Muscle layer of colon (tissue), 2 donors: Measurements from ENCODE around the gene FILIP1L.

Experiments used
- H3K27ac ChIP-seq: one replicate; pipeline ENCODE4 v1.7.0; 2013; ENCODE audit warnings: low read depth, mild to moderate bottlenecking, low read length, moderate library complexity
- H3K27me3 ChIP-seq, 2 donors: one replicate each; pipeline ENCODE4 v1.7.0; 2013; ENCODE audit warnings: low read length in 2 of 2, mild to moderate bottlenecking in 2 of 2; ENCODE audit not compliant: insufficient read depth in 2 of 2, control insufficient read depth in 1 of 2
- H3K36me3 ChIP-seq: one replicate; pipeline ENCODE4 v1.7.0; 2013; ENCODE audit warnings: mild to moderate bottlenecking, low read length; ENCODE audit not compliant: insufficient read depth
- H3K4me1 ChIP-seq: one replicate; pipeline ENCODE4 v1.7.0; 2013; ENCODE audit warnings: mild to moderate bottlenecking, low read length; ENCODE audit not compliant: insufficient read depth
- H3K4me3 ChIP-seq, 2 donors: one replicate each; pipeline ENCODE4 v1.7.0; 2013; ENCODE audit warnings: low read length in 2 of 2, low read depth in 1 of 2, mild to moderate bottlenecking in 1 of 2, moderate library complexity in 1 of 2
- H3K9ac ChIP-seq: one replicate; pipeline ENCODE4 v1.7.0; 2013; ENCODE audit warnings: low read length
- H3K9me3 ChIP-seq: one replicate; pipeline ENCODE4 v1.7.0; 2013; ENCODE audit warnings: mild to moderate bottlenecking, low read length
- donor health status: abdominal sarcoma.
- donor health status: Adenocarcinoma of cecum.

Gene FILIP1L

GRCh38 chr3:99934975-99935797 lies 179.1 kb downstream of the FILIP1L start:
- Histone ChIP-seq H3K9me3 (no peaks in the 10 kb centered on the region), H3K4me1 (peaks cover 53% of the 10 kb centered on the region), H3K9ac (no peak overlapping the region), H3K36me3 (no peaks in the 10 kb centered on the region), H3K27ac (peak overlapping the region; percentile 81), H3K4me3 (peak overlapping the region in 1 of 2 donors; percentile 8), H3K27me3 (no peaks in the 10 kb centered on the region)

- Histone ChIP-seq H3K9me3 (no peaks in the 10 kb centered on the region), H3K27me3 (no peaks in the 10 kb centered on the region), H3K36me3 (no peaks in the 10 kb centered on the region), H3K4me3 (no peak overlapping the region), H3K27ac (no peak overlapping the region), H3K4me1 (peaks cover 53% of the 10 kb centered on the region), H3K9ac (no peak overlapping the region)
These were observed 180.1 kb downstream of the FILIP1L start for GRCh38 chr3:99933971-99934750.

- Histone ChIP-seq H3K27ac (peak overlapping the region; percentile 79), H3K27me3 (no peaks in the 10 kb centered on the region), H3K4me1 (peaks cover 52% of the 10 kb centered on the region), H3K4me3 (no peak overlapping the region), H3K36me3 (no peaks in the 10 kb centered on the region), H3K9ac (no peak overlapping the region), H3K9me3 (no peaks in the 10 kb centered on the region)
These were observed 183.2 kb downstream of the FILIP1L start for GRCh38 chr3:99931059-99931458.

- Histone ChIP-seq H3K27me3 (no peaks in the 10 kb centered on the region), H3K36me3 (no peaks in the 10 kb centered on the region), H3K27ac (peak overlapping the region; percentile 79), H3K9ac (peak overlapping the region; percentile 1), H3K4me1 (peaks cover 55% of the 10 kb centered on the region), H3K9me3 (no peaks in the 10 kb centered on the region), H3K4me3 (peak overlapping the region in 1 of 2 donors; percentile 29)
These were observed 184.6 kb downstream of the FILIP1L start for GRCh38 chr3:99929745-99930139.

GRCh38 chr3:99928771-99929744 lies 185.2 kb downstream of the FILIP1L start:
- Histone ChIP-seq H3K9me3 (no peaks in the 10 kb centered on the region), H3K9ac (peak overlapping the region; percentile 1), H3K27me3 (no peaks in the 10 kb centered on the region), H3K27ac (peak overlapping the region; percentile 79), H3K4me1 (peaks cover 50% of the 10 kb centered on the region), H3K36me3 (no peaks in the 10 kb centered on the region), H3K4me3 (peak overlapping the region; percentile 2 to 29)

GRCh38 chr3:99927671-99928457 lies 186.4 kb downstream of the FILIP1L start:
- Histone ChIP-seq H3K4me1 (peaks cover 50% of the 10 kb centered on the region), H3K27ac (peak overlapping the region; percentile 79), H3K27me3 (no peaks in the 10 kb centered on the region), H3K4me3 (no peak overlapping the region), H3K9ac (no peak overlapping the region), H3K9me3 (no peaks in the 10 kb centered on the region), H3K36me3 (no peaks in the 10 kb centered on the region)

- Histone ChIP-seq H3K9ac (no peak overlapping the region), H3K27ac (no peak overlapping the region), H3K4me1 (peaks cover 52% of the 10 kb centered on the region), H3K4me3 (no peak overlapping the region), H3K27me3 (no peaks in the 10 kb centered on the region), H3K9me3 (no peaks in the 10 kb centered on the region), H3K36me3 (no peaks in the 10 kb centered on the region)
These were observed 188.6 kb downstream of the FILIP1L start for GRCh38 chr3:99925584-99926230.

GRCh38 chr3:99923873-99924272 lies 190.4 kb downstream of the FILIP1L start:
- H3K36me3 ChIP-seq: no peaks in the 10 kb centered on the region
- H3K4me3 ChIP-seq: no peak overlapping the region
- peaks cover 48% of the 10 kb centered on the region for H3K4me1 ChIP-seq
- H3K27me3 ChIP-seq: no peaks in the 10 kb centered on the region
- H3K27ac ChIP-seq: no peak overlapping the region
- no peaks in the 10 kb centered on the region for H3K9me3 ChIP-seq
- H3K9ac ChIP-seq: no peak overlapping the region

GRCh38 chr3:99921986-99922385 lies 192.3 kb downstream of the FILIP1L start:
- H3K9me3 ChIP-seq: no peaks in the 10 kb centered on the region
- no peaks in the 10 kb centered on the region for H3K27me3 ChIP-seq
- no peak overlapping the region for H3K9ac ChIP-seq
- no peaks in the 10 kb centered on the region for H3K36me3 ChIP-seq
- no peak overlapping the region for H3K27ac ChIP-seq
- no peak overlapping the region for H3K4me3 ChIP-seq
- peaks cover 36% of the 10 kb centered on the region for H3K4me1 ChIP-seq

- H3K27me3 ChIP-seq: no peaks in the 10 kb centered on the region
- H3K4me1 ChIP-seq: peaks cover 36% of the 10 kb centered on the region
- H3K27ac ChIP-seq: no peak overlapping the region
- no peaks in the 10 kb centered on the region for H3K9me3 ChIP-seq
- H3K4me3 ChIP-seq: no peak overlapping the region
- no peak overlapping the region for H3K9ac ChIP-seq
- no peaks in the 10 kb centered on the region for H3K36me3 ChIP-seq
These were observed 193.0 kb downstream of the FILIP1L start for GRCh38 chr3:99921377-99921695.
